SK-N-SH treated with all-trans-retinoic acid at 6 μM for 48 hours (cell line): Measurements from ENCODE around the gene SIM2.

Experiments
- ATAC-seq: fragments of 200-7000 bp; cut with Tn5 transposase; 3 replicates; pipeline ENCODE4 v1.9.1; 2020; ENCODE audit warnings: mild to moderate bottlenecking, moderate library complexity
- ARNTL ChIP-seq: fragments of 450-650 bp; formaldehyde crosslinking; IDR thresholded peaks from 2 replicates; pipeline ENCODE4 v1.5.0; 2020; ENCODE audit warnings: low read depth, mild to moderate bottlenecking, moderate library complexity, borderline replicate concordance
- BACH2 ChIP-seq: fragments of 250-450 bp; sonication (Bioruptor Pico); IDR thresholded peaks from 2 replicates; pipeline ENCODE4 v1.9.0; 2021; ENCODE audit warnings: mild to moderate bottlenecking, borderline replicate concordance
- CSDC2 ChIP-seq: fragments of 250-450 bp; sonication (Bioruptor Pico); IDR thresholded peaks from 2 replicates; pipeline ENCODE4 v1.5.0; 2020; ENCODE audit warnings: mild to moderate bottlenecking, moderate library complexity
- ESRRG ChIP-seq: fragments of 250-450 bp; sonication (Bioruptor Pico); IDR thresholded peaks from 2 replicates; pipeline ENCODE4 v1.6.1; 2021; ENCODE audit warnings: mild to moderate bottlenecking
- GLIS3 ChIP-seq: fragments of 250-450 bp; sonication (Bioruptor Pico); IDR thresholded peaks from 2 replicates; pipeline ENCODE4 v1.5.0; 2020; ENCODE audit warnings: mild to moderate bottlenecking, moderate library complexity
- ISL1 ChIP-seq: fragments of 250-450 bp; sonication (Bioruptor Pico); IDR thresholded peaks from 2 replicates; pipeline ENCODE4 v2.1.2; 2022; ENCODE audit warnings: mild to moderate bottlenecking, moderate library complexity
- OSR1 ChIP-seq: fragments of 250-450 bp; sonication (Bioruptor Pico); IDR thresholded peaks from 2 replicates; pipeline ENCODE4 v1.8.0; 2022; ENCODE audit warnings: moderate library complexity, mild to moderate bottlenecking, inconsistent platforms
- PPARA ChIP-seq: fragments of 250-450 bp; sonication (Bioruptor Pico); IDR thresholded peaks from 2 replicates; pipeline ENCODE4 v1.5.0; 2020; ENCODE audit warnings: mild to moderate bottlenecking, borderline replicate concordance
- RARB ChIP-seq: fragments of 250-450 bp; sonication (Bioruptor Pico); IDR thresholded peaks from 2 replicates; pipeline ENCODE4 v1.8.0; 2021; ENCODE audit warnings: mild to moderate bottlenecking, moderate library complexity
- SNAI2 ChIP-seq: fragments of 250-450 bp; sonication (Bioruptor Pico); IDR thresholded peaks from 2 replicates; pipeline ENCODE4 v1.5.0; 2020; ENCODE audit warnings: mild to moderate bottlenecking, moderate library complexity
- TCF4 ChIP-seq: fragments of 250-450 bp; sonication (Bioruptor Pico); IDR thresholded peaks from 2 replicates; pipeline ENCODE4 v1.8.0; 2021; ENCODE audit warnings: mild to moderate bottlenecking, moderate library complexity, borderline replicate concordance
- TOX ChIP-seq: fragments of 250-450 bp; sonication (Bioruptor Pico); IDR thresholded peaks from 2 replicates; pipeline ENCODE4 v1.8.0; 2021; ENCODE audit warnings: mild to moderate bottlenecking, moderate library complexity, borderline replicate concordance
- ZC3H10 ChIP-seq: fragments of 250-450 bp; sonication (Bioruptor Pico); IDR thresholded peaks from 2 replicates; pipeline ENCODE4 v1.5.1; 2021; ENCODE audit warnings: mild to moderate bottlenecking, moderate library complexity
- ZFP3 ChIP-seq: fragments of 250-450 bp; sonication (Bioruptor Pico); IDR thresholded peaks from 2 replicates; pipeline ENCODE4 v1.5.0; 2020; ENCODE audit warnings: mild to moderate bottlenecking, moderate library complexity
- ZFP30 ChIP-seq: fragments of 450-650 bp; formaldehyde crosslinking; IDR thresholded peaks from 2 replicates; pipeline ENCODE4 v1.5.0; 2022; ENCODE audit warnings: mild to moderate bottlenecking, moderate library complexity
- ZNF565 ChIP-seq: fragments of 450-650 bp; formaldehyde crosslinking; conservative IDR thresholded peaks from 2 replicates; pipeline ENCODE4 v1.5.0; 2020; ENCODE audit warnings: low read depth, mild to moderate bottlenecking, moderate library complexity
- ZNF8 ChIP-seq: fragments of 450-650 bp; formaldehyde crosslinking; IDR thresholded peaks from 2 replicates; pipeline ENCODE4 v1.5.0; 2020; ENCODE audit warnings: mild to moderate bottlenecking, moderate library complexity
- TF ChIP-seq, protein P1 (sequence below): fragments of 250-450 bp; sonication (Bioruptor Pico); IDR thresholded peaks from 2 replicates; pipeline ENCODE4 v1.5.1; 2021; ENCODE audit warnings: mild to moderate bottlenecking, moderate library complexity
- TF ChIP-seq, protein P2 (sequence below): fragments of 250-450 bp; sonication (Bioruptor Pico); IDR thresholded peaks from 2 replicates; pipeline ENCODE4 v1.5.1; 2020; ENCODE audit warnings: low read depth, mild to moderate bottlenecking, moderate library complexity
- TF ChIP-seq, protein P3 (sequence below): fragments of 250-450 bp; sonication (Bioruptor Pico); IDR thresholded peaks from 2 replicates; pipeline ENCODE4 v1.5.0; 2020; ENCODE audit warnings: mild to moderate bottlenecking, moderate library complexity
- TF ChIP-seq, protein P4 (sequence below): fragments of 250-450 bp; sonication (Bioruptor Pico); IDR thresholded peaks from 2 replicates; pipeline ENCODE4 v1.8.0; 2020; ENCODE audit warnings: mild to moderate bottlenecking, moderate library complexity, borderline replicate concordance
- TF ChIP-seq, protein P5 (sequence below): fragments of 250-450 bp; sonication (Bioruptor Pico); IDR thresholded peaks from 2 replicates; pipeline ENCODE4 v1.8.0; 2021; ENCODE audit warnings: low read depth, mild to moderate bottlenecking, moderate library complexity, borderline replicate concordance

Gene SIM2

DNA sequence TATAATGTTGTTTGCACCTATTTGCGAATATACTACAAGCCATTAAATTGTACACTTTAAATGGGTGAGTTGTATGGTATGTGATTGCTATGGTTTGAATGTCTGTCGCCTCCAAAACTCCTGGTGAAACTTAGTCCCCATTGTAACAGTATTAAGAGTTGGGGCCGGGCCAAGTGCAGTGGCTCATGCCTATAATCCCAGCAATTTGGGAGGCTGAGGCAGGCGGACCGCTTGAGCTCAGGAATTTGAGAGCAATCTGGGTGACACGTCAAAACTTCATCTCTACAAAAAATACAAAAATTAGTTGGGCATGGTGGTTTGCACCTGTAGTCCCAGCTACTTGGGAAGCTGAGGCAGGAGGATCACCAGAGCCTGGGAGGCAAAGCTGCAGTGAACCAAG is 12.0 kb upstream of the SIM2 start:
- TF ChIP-seq, protein P1, sequence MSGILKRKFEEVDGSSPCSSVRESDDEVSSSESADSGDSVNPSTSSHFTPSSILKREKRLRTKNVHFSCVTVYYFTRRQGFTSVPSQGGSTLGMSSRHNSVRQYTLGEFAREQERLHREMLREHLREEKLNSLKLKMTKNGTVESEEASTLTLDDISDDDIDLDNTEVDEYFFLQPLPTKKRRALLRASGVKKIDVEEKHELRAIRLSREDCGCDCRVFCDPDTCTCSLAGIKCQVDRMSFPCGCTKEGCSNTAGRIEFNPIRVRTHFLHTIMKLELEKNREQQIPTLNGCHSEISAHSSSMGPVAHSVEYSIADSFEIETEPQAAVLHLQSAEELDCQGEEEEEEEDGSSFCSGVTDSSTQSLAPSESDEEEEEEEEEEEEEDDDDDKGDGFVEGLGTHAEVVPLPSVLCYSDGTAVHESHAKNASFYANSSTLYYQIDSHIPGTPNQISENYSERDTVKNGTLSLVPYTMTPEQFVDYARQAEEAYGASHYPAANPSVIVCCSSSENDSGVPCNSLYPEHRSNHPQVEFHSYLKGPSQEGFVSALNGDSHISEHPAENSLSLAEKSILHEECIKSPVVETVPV (CRISPR knock-in tag): no peak
- TF ChIP-seq RARB (no peak), PPARA (no peak), GLIS3 (no peak), SNAI2 (CRISPR knock-in tag) (no peak), CSDC2 (CRISPR knock-in tag) (no peak), ZNF8 (no peak)
- TF ChIP-seq, protein P2, sequence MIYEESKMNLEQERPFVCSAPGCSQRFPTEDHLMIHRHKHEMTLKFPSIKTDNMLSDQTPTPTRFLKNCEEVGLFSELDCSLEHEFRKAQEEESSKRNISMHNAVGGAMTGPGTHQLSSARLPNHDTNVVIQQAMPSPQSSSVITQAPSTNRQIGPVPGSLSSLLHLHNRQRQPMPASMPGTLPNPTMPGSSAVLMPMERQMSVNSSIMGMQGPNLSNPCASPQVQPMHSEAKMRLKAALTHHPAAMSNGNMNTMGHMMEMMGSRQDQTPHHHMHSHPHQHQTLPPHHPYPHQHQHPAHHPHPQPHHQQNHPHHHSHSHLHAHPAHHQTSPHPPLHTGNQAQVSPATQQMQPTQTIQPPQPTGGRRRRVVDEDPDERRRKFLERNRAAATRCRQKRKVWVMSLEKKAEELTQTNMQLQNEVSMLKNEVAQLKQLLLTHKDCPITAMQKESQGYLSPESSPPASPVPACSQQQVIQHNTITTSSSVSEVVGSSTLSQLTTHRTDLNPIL (CRISPR knock-in tag): no peak
- ATAC-seq: no peak

DNA sequence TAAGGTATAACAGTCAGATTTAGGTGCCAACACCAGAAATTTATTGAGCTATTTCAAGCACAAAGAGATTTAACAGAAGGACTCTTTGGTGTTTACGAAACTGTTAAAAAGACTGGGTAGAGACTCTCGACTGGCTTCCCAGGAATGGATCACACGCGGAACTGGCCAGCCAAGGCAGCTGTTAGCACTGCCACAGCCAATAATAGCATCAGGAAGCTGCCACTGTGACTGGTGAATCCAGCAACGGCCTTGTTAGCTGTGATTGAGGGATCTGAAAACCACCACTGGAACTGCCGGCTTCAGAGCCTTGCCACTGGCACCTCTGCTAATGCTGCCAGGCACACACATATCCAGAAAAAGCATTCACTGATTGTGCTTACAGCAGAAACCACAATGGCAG is 10.6 kb upstream of the SIM2 start:
- no peak for ATAC-seq
- TF ChIP-seq ZFP30 (CRISPR knock-in tag) (no peak), GLIS3 (no peak), BACH2 (CRISPR knock-in tag) (no peak), ARNTL (CRISPR knock-in tag) (no peak), TOX (CRISPR knock-in tag) (no peak), SNAI2 (CRISPR knock-in tag) (no peak), ZNF8 (no peak), ISL1 (CRISPR knock-in tag) (no peak), ZNF565 (no peak), CSDC2 (CRISPR knock-in tag) (no peak), ZC3H10 (CRISPR knock-in tag) (no peak), TCF4 (CRISPR knock-in tag) (no peak)
- TF ChIP-seq, protein P3, sequence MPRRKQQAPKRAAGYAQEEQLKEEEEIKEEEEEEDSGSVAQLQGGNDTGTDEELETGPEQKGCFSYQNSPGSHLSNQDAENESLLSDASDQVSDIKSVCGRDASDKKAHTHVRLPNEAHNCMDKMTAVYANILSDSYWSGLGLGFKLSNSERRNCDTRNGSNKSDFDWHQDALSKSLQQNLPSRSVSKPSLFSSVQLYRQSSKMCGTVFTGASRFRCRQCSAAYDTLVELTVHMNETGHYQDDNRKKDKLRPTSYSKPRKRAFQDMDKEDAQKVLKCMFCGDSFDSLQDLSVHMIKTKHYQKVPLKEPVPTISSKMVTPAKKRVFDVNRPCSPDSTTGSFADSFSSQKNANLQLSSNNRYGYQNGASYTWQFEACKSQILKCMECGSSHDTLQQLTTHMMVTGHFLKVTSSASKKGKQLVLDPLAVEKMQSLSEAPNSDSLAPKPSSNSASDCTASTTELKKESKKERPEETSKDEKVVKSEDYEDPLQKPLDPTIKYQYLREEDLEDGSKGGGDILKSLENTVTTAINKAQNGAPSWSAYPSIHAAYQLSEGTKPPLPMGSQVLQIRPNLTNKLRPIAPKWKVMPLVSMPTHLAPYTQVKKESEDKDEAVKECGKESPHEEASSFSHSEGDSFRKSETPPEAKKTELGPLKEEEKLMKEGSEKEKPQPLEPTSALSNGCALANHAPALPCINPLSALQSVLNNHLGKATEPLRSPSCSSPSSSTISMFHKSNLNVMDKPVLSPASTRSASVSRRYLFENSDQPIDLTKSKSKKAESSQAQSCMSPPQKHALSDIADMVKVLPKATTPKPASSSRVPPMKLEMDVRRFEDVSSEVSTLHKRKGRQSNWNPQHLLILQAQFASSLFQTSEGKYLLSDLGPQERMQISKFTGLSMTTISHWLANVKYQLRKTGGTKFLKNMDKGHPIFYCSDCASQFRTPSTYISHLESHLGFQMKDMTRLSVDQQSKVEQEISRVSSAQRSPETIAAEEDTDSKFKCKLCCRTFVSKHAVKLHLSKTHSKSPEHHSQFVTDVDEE (CRISPR knock-in tag): no peak
- TF ChIP-seq, protein P4, sequence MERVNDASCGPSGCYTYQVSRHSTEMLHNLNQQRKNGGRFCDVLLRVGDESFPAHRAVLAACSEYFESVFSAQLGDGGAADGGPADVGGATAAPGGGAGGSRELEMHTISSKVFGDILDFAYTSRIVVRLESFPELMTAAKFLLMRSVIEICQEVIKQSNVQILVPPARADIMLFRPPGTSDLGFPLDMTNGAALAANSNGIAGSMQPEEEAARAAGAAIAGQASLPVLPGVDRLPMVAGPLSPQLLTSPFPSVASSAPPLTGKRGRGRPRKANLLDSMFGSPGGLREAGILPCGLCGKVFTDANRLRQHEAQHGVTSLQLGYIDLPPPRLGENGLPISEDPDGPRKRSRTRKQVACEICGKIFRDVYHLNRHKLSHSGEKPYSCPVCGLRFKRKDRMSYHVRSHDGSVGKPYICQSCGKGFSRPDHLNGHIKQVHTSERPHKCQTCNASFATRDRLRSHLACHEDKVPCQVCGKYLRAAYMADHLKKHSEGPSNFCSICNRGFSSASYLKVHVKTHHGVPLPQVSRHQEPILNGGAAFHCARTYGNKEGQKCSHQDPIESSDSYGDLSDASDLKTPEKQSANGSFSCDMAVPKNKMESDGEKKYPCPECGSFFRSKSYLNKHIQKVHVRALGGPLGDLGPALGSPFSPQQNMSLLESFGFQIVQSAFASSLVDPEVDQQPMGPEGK (CRISPR knock-in tag): no peak
- TF ChIP-seq, protein P1 (CRISPR knock-in tag): no peak
- TF ChIP-seq, protein P2 (CRISPR knock-in tag): no peak

DNA sequence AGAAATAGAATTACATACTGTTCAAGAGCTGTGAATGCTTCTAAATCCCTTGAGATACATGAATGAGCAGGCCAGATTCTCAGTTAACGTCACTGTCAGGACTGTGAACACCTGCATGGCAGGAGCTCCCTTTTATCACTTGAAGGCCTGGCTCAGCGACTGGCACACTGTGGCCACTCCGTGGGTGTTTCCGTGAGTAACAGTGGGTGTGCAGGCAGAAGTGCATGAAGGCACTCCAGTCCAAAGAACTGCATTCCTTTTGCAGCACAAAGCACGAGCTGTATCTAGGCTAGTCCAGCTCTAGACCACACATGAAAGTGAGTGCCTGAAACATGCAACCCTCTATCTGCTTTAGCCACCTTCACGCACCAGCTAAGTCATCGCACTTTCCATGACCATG is 9.6 kb upstream of the SIM2 start:
- no peak for ATAC-seq
- no peak for TF ChIP-seq ZFP30 (CRISPR knock-in tag)
- TF ChIP-seq, protein P2 (CRISPR knock-in tag): no peak
- TF ChIP-seq ISL1 (CRISPR knock-in tag): no peak
- no peak for TF ChIP-seq ESRRG (CRISPR knock-in tag)
- TF ChIP-seq PPARA: no peak
- TF ChIP-seq, protein P5, sequence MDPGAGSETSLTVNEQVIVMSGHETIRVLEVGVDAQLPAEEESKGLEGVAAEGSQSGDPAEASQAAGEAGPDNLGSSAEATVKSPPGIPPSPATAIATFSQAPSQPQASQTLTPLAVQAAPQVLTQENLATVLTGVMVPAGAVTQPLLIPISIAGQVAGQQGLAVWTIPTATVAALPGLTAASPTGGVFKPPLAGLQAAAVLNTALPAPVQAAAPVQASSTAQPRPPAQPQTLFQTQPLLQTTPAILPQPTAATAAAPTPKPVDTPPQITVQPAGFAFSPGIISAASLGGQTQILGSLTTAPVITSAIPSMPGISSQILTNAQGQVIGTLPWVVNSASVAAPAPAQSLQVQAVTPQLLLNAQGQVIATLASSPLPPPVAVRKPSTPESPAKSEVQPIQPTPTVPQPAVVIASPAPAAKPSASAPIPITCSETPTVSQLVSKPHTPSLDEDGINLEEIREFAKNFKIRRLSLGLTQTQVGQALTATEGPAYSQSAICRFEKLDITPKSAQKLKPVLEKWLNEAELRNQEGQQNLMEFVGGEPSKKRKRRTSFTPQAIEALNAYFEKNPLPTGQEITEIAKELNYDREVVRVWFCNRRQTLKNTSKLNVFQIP (CRISPR knock-in tag): no peak
- TF ChIP-seq SNAI2 (CRISPR knock-in tag): no peak
- no peak for TF ChIP-seq OSR1
- no peak for TF ChIP-seq GLIS3
- no peak for TF ChIP-seq ARNTL (CRISPR knock-in tag)
- TF ChIP-seq ZFP3 (CRISPR knock-in tag): no peak
- TF ChIP-seq TCF4 (CRISPR knock-in tag): no peak
- no peak for TF ChIP-seq ZNF8
